SH-SY5Y (cell line): ENCODE data around the gene CLEC7A.

Experiments used
- GATA2 ChIP-seq: IDR thresholded peaks from 2 replicates; pipeline ENCODE4 v1.6.1; 2011; ENCODE audit warnings: mild to moderate bottlenecking, low read depth, low read length
- GATA3 ChIP-seq: IDR thresholded peaks from 2 replicates; pipeline ENCODE4 v1.6.1; 2011; ENCODE audit warnings: low read depth, mild to moderate bottlenecking, low read length, moderate library complexity

GRCh38 chr12:10136637-10137205, 6.7 kb upstream of the CLEC7A start:
- TF ChIP-seq GATA2: no peak
- TF ChIP-seq GATA3: no peak
